ENCODE data around the gene PAIP2.
"Not testable (repeated sequence)": the region's sequence is repeated elsewhere in the genome, so short reads cannot be mapped to it uniquely, and the experiment has no call there.

The PAIP2 gene, protein sequence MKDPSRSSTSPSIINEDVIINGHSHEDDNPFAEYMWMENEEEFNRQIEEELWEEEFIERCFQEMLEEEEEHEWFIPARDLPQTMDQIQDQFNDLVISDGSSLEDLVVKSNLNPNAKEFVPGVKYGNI

DNA sequence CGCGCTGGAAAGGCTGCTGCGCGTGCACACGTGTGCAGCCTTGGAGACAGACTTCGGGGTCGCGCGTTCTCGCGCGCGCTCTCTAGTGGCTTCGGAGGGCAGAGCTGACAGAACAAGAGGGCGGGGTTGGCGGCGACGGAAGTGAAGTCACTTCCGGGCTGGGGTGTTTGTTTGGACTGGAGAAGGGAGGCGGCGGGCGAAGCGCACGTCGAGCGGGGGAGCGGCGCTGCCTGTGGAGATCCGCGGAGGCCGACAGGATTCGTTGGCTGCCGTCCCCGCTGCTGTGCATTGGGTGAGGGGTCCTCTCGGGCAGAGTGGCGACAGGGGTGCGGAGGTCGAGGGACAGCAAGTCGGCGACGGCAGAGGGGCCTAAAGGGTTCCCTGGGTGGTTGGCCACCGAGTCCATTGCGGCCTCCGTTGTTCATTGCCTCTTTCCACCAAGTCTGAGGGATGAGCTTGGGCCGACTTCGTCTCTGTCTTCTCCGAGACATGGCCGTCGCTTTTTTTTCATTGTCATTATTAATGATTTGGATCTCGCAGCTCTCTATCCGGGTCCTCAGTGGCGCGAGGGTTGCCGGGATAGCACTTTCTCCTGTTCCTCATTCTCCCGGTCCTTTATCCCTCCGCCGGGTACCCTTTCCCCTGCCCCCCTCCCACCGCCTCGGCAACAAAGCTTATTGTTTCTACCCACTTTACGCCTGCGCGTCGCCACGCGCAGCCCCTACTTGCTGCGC is at the start of gene PAIP2:
PAIP2 (plus strand) TSS at position 166 of the 734 bp plus-strand sequence. CDS start 21,931 bp downstream, outside the sequence.
- DNase-seq (ENCODE audit: low read depth): peak; percentile 95

DNA sequence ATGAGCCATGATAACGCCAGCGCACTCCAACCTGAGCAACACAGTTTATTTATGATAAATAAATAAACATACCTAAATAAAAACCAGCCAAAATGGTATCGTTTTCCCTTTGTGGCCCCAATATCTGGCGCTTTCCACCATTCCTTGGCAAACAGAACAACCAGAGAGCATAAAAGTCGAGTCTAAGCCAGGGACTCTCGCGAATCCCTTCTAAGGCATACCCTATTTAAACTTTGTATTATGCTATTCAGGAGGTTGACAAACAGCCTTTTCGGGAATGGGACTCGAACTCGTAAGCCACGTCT is 48.5 kb upstream of the PAIP2 start:
- no peak for DNase-seq (ENCODE audit: low read depth)

DNA sequence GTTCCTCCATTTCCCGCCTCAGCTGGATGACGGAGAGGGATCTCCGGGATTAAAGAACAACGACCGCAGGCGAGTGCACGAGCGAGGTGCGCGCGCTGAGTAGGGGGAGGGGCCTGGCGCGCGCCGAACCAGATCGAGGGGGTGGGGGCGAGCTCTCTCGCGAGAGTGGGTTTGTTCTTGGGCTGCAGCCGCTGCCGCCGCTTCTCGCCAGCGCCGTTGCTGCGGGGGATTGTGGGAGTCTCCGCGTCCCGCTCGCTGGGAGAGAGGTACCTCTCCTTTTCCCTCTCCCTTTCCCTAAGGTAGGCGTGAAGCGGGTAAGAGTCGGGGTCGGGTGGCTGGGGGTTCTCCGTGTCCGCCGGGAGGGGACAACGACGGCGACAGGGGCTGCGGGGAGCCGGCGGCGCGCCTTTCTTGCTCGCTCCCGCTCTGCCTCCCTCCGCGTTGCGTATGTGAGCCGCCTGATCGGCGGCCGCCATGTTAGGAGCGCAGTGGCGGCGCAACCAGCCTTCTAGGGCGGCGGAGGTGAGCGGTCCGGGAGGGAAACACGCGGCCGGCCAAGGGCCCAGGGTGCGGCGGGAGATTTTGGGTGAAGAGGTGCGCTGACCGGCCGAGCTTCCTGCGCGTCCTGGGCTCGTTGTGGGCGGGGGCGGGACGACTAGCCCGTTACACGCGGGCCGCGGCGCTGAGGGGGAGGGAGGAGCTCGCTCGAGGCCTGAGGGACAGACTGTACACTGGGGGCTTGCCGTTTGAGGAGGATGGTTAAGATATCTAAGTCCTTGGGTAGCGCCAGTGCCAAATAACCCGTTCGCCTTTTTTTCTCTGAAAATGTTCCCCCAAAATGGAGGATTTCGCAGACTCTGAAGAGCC is 47.9 kb upstream of the PAIP2 start, which contains the start of gene MATR3:
MATR3 (plus strand) TSS at position 234 of the 867 bp plus-strand sequence. CDS start 13,676 bp downstream, outside the sequence.
- peak; percentile 94 for DNase-seq (ENCODE audit: low read depth)

DNA sequence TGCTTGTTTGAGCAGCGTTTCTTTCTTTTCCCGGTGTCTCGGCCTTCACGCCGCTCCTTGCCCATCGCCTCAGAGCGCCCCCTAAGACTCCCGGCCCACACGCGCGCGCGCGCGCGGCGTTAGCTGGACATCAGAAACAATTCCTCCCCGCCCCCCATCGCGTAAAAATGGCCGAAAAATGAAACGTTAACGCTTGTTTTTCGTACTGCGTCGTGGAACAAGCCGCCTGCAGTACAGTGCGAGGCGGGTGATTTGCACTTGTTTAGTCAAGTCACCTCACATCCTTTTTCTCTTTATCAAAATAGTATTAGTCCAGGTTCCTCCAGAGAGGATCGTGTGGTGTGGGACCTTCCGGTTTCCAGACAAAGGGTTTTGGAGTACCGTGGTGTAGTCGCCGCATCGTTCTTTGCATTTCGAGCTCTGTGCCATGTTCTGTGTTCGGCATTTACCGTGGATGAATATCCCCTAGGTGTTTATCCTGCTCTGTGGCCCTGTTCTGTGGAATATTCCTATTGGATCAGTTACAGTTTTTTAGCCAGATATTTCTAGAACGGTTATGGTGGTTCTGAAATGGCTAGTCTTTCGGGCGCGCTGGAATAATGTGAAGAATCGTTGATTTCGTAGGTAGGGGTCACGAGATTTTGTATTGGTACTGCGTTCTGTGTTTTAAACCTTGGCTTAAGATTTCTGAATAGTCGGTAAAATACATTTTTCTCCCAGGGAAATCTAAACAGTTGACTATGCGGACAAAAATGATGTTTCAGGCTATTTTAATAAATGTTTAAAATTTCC is 47.1 kb upstream of the PAIP2 start:
- DNase-seq (ENCODE audit: low read depth): peak; percentile 51

DNA sequence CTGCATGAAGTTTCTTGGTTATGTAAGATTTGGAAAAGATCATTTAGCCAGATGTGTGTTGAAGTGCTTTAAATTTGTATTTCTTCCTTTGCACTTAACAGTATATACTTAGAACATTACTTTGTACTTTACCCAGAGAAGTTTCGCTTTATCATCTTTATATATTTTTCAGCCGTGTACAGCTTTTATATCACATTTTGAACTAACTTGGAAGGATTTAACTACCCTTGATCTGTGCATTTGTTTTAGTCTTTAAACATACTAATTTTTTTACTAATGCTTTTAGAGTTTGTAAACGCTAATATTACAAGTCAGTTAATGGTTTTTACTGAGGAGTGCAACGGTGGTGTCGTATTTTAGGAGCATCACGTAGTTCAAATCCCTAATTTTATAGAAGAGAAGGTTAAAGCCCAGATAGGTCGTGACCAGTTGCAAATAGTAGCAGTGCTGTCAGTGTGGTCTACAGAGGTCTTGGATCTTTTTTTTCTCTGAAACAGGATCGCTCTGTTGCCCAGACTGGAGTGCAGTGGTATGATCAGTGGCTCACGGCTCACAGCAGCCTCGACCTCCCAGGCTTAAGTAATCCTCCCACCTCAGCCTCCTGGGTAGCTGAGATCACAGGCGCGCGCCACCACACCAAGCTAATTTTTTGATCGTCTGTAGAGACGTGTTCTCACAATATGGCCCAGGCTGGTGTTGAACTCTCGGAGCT is 46.2 kb upstream of the PAIP2 start:
- DNase-seq (ENCODE audit: low read depth): no peak

DNA sequence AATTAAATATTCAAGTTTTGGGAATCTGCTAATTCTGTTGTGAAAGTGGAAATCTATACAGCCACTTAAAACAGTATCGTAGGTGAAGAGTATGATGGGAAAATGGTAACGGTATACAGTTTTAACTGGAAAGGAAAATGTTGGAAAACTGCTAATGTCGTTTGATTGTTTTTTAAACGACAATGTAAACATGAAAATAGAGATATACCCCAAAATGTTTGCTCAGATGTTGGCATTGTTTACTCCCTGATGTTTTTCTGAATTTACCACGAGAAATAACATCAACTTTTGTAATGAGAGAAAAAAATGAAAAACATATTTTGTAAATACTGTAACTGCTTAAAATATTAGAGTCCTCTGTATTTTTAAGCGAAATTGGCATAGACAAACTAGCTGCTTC is 45.5 kb upstream of the PAIP2 start:
- DNase-seq (ENCODE audit: low read depth): no peak

DNA sequence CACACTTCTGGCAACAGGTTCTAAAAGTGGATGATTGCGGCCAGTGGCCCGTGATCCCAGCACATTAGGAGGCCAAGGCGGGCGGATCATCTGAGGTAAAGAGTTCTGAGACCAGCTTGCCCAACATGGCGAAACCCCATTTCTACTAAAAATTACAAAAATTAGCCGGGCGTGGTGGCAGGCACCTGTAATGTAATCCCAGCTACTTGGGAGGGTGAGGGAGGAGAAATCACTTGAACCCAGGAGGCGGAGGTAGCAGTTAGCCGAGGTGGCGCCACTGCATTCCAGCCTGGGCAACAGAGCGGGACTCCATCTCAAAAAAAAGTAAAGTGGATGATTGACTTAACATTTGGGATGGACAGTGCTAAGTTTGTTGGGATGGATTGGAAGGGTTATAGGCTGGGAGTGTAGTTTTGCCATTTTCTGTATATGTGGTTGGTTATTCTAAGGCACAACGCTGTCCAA is 44.8 kb upstream of the PAIP2 start:
- no peak for DNase-seq (ENCODE audit: low read depth)

DNA sequence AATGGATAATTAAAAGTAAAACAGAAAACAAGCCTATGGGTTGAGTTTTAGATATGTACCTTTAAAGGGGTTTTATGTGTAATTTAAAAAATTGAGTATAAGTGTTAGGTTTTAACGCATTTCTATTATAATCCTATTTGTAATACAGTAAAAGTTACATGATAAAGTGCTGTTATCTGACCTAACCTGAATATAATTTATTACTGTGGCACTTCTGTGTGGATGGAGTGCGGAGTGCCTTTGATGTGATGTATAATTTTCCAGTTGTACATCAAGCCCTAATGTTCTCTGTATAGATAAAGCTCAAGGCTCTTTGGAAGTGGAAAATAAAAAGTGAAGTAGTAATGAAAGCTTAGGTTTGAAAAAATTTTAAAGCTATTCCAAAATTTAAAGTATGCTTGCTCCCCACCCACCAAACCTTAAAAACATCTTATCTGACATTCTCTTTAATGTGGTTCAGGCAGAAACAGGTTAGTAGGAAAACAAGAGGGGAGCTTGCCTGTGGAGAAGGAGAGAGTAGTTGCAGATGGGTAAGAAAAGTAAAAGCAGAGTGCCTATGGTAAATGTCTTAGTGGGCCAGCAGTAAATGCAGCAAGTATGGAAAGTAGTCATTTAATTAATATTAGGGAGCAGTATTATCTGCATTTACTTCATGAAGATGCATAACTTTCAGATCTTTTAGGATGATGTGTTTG is 44.1 kb upstream of the PAIP2 start:
- no peak for DNase-seq (ENCODE audit: low read depth)

DNA sequence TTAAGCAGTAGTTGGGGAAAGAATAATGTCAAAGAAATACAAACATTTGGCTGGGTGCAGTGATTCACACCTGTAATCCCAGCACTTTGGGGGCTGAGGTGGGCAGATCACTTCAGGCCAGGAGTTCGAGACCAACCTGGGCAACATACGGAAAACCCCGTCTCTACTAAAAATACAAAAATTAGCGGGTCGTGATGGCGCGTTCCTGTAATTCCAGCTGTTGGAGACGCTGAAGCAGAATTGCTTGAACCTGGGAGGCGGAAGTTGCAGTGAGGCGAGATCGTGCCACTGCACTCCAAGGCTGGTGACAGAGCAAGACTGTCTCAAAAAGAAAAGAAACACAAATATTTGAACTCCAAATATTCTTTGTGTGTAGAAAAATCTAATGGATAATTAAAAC is 43.4 kb upstream of the PAIP2 start:
- DNase-seq (ENCODE audit: low read depth): no peak

DNA sequence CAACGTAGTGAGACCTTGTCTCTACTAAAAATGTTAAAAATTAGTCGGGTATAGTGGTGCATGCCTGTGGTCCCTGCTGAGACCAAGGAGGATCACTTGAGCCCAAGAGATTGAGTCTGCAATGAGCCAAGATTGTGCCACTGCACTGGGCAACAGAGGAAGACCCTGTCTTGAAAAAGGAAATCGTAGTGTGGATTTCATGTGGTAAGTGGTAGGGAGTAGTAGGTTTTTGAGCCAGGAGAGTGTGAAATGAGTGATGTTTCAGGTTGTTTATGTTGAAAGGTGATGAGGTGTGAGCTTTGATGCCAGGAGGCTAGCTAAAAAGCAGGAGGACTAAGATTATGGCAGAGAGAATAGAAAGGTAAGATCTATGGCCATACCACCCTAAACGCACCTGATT is 42.2 kb upstream of the PAIP2 start:
- no peak for DNase-seq (ENCODE audit: low read depth)

DNA sequence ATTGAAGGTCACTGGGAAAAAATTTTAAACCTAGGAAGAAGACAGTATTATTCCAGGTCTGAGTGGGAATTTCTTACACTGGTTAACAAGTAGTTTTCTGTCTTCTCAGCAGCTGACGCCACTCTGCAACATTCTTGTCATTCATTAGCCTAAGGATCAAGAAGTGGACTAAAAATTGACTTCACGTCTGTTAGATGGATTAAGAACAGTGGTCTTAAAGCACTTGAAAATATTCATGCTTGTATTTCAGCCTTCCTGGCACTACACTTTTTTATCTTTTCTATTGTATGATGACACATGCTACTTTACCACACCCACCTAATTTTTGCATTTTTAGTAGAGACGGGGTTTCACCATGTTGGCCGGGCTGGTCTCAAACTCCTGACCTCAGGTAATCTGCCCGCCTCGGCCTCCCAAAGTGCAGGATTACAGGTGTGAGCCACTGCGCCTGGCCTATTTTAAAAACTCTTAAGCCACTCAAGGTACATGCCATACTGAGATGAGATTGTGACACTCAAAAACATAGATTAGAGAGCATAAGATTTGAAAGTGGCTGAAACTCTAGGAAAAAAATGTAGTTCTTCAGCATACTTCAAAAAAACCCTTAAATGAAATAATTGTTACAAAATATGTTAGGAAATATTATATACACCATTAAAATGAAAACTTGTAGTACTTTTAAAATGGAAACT is 39.7 kb upstream of the PAIP2 start:
- no peak for DNase-seq (ENCODE audit: low read depth)

DNA sequence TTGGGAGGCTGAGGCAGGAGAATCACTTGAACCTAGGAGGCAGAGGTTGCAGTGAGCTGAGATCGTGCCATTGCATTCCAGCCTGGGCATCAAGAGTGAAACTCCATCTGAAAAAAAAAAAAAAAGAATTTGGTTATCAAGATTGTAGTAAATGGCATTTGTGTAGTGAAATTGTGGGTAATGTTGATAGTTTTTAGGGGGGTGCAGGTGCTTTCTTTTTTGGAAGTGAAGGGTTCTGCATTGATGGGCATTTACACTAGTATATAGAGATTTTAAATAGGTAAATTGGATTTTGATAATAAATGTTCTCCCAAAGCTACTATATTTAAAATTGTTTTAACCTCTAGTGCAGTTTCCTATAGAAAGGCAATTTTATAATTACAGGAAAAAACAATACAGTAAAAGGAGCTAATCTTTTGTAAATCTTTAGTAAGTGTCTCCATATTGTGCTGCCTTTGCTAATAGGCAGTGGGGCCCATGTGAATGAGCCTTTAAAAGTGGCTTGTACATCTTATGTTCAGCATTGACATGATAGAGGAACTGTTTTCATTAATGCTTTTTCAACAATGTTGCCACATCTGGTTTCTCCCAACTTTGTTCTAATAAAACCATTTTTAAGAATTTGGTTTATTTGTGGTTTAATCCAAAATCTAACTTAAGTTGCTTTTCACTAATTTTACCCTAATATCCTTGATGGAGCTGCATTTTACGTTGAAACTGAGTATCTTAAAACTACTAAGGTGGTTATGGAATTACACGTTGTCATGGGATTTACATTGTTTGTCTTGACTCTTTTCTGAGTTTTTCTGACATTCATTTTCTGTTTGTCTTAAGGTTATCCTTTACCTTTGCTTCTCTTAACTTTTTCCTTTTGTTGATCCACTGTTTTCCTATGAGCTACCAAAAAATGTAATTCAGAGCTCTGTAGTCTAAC is 37.0 kb upstream of the PAIP2 start:
- DNase-seq (ENCODE audit: low read depth): no peak

DNA sequence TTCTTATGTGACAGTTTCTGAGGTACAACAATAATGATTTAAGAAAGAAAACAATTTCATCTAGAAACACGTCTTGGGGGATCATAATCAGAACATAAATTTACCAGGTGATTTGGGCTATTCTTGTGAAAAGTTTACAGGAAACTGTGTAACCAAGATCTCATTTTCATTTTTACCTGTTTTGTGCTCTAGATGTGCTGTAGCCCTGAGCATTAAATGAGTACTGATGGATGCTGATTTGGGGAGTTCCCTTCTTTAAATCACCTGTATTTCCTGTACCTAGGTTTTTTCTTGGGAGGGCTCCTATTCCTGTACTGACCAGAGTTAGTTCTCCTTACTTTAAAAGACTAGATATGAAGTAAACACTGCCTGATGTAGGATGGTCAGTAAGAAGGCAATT is 35.5 kb upstream of the PAIP2 start:
- no peak for DNase-seq (ENCODE audit: low read depth)

DNA sequence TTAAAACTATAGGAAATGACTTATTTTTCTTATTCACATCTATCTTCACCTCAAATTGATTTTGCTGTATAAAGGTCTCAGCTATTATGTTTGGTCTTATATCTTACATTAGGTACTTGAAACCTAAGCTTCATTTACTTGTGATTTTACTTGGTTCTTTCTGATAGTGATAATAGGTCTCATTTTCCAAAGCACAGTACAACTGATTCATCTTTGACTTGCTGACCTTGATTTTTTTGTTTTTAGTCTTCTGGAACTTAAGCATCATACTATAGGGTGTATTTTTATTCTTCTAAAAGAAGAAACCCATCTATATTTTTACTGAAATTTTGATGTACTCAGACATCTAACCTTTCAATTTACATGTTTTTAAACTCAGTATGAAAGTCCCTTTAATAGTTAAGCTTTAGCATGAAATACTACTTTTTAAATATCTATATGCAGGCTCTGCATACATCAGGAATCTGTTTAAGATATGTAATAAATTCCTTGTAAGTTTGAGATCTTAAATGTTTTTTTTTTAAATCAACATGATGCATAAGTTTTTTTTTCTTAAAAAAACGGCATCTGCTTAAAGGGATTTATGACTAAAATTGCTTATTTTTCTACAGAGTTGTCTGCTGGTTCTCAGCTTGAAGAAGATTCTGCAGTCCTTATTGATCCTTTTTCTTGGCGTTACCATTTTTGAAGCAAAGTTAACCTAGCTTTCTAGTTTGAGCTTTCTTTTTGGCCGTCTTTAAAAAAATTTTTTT is 34.9 kb upstream of the PAIP2 start:
- no peak for DNase-seq (ENCODE audit: low read depth)

DNA sequence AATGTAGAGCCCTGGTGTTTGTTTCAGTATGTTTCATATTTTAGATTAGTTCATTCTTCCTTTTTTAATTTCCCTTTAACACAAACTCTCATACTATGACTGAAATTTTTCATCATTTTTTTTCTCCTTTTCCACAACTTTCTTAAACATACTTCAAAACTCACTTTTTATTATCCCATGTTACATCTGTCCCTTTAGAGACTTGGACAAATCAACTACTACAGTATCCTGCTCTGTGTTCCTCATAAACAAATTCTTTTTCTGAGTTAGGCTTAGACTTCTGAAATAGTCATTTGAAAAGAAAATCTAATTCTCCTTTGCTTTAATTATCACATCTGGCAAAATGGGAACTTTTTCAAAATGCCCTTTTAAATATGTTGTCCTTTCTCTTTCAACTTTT is 32.9 kb upstream of the PAIP2 start:
- DNase-seq (ENCODE audit: low read depth): no peak

DNA sequence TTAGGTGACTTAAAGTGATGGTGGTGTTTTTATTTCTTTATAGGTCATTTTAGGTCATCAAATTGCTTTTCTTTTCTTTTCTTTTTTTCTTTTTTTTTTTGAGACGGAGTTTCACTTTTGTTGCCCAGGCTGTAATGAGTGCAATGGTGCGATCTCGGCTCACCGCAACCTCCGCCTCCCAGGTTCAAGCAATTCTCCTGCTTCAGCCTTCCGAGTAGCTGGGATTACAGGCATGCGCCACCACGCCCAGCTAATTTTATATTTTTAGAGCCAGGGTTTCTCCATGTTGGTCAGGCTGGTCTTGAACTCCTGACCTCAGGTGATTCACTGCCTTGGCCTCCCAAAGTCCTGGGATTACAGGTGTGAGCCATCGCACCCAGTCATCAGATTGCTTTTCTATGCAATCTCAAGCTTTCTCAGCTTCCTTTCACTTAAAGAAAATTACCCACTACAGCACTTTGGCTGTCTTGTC is 30.9 kb upstream of the PAIP2 start:
- not testable (repeated sequence) for DNase-seq (ENCODE audit: low read depth)

DNA sequence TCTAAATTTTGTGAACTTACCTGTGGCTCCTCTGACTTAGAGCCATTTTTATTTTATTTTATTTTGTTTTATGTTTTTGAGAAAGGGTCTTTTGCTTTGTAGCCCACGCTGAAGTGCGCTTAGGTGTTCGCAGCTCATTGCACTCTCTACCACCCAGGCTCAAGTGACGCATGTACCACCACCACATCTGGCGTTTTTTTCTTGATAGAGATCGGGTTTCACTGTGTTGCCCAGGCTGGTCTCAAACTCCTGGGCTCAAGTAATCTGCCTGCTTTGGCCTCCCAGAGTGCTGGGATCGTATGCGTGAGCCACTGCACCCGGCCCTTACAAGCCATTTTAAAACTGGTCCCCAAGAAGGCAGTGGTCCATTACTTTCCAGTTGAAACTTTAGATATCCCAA is 29.6 kb upstream of the PAIP2 start:
- DNase-seq (ENCODE audit: low read depth): no peak

DNA sequence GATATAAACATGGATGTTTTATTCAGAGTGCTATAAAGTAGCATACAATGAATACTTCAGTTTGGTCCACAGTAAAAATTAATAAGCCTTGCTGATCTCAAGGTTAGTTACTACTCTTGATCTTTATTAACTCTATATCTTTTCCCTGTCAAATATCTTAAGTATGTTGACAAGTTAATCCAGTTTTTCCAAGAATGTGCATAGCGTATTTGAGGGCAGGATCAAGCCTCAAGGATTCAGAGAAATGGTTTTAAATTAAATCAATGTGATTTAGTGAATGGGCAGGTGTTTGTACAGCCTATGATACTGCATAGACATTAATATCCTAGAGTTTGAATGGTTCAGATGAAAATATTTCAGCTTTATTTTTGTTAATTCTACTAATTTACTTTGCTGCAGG is 27.4 kb upstream of the PAIP2 start:
- DNase-seq (ENCODE audit: low read depth): no peak
